OCI-LY1 (cell line): ENCODE results near the gene CHTF18.

Experiments used
- CTCF ChIP-seq: fragments of 200-600 bp; sonication (generic), shearing (Covaris generic); IDR thresholded peaks from 2 replicates; pipeline ENCODE4 v1.5.1; 2017; ENCODE audit warnings: mild to moderate bottlenecking, antibody characterized with exemption, low read length, moderate library complexity, mixed read lengths
- EZH2 ChIP-seq: fragments of 200-600 bp; sonication (generic), shearing (Covaris generic); IDR thresholded peaks from 2 replicates; pipeline ENCODE4 v1.8.0; 2017; ENCODE audit warnings: borderline replicate concordance, mixed run types, mild to moderate bottlenecking, antibody characterized with exemption, low read length, moderate library complexity, mixed read lengths

- TF ChIP-seq CTCF (no peak), EZH2 (no peak)
These were observed 41.9 kb downstream of the CHTF18 start for GRCh38 chr16:830107-830870.
